Skin epidermis (tissue), 12 donors: Measurements from ENCODE around the gene GLUL.
"Not testable (repeated sequence)": the region's sequence is repeated elsewhere in the genome, so short reads cannot be mapped to it uniquely, and the experiment has no call there.

Experiments used
- H3K27ac ChIP-seq, 21 experiments: fragments of 200-600 bp; sonication (generic) in 11 of 21; one replicate each; pipeline ENCODE4 v1.5.0; 2020; ENCODE audit warnings: mild to moderate bottlenecking in 3 of 21, inconsistent platforms in 2 of 21, moderate library complexity in 2 of 21
- H3K4me3 ChIP-seq, 7 experiments: fragments of 200-600 bp; sonication (generic) in 2 of 7; one replicate each; pipeline ENCODE4 v1.5.0; 2020; ENCODE audit warnings: inconsistent platforms in 2 of 7, mild to moderate bottlenecking in 2 of 7, moderate library complexity in 1 of 7

The GLUL gene

GRCh38 chr1:182337736-182338571 lies 53.6 kb downstream of the GLUL start:
- Histone ChIP-seq H3K27ac (peak overlapping the region in 7 of 21 experiments; percentile 2 to 62 (median 37)), H3K4me3 (no peak overlapping the region)

- no peak overlapping the region for H3K4me3 ChIP-seq
Measured at GRCh38 chr1:182335771-182336566, 55.6 kb downstream of the GLUL start.

GRCh38 chr1:182333071-182333571 lies 58.5 kb downstream of the GLUL start:
- H3K4me3 ChIP-seq, H3K27ac ChIP-seq: not testable (repeated sequence)

More at GRCh38 chr1:182335771-182336566, 55.6 kb downstream of the GLUL start:
- H3K27ac ChIP-seq, result no peak overlapping the region

GRCh38 chr1:182332261-182333060 lies 59.1 kb downstream of the GLUL start:
- Histone ChIP-seq H3K27ac (no peak overlapping the region), H3K4me3 (no peak overlapping the region)
